ENCODE data around the gene HEATR3. TPM values are rescaled to one million over a fixed set of nuclear protein-coding genes. Genes with fewer than 3 reads are reported as not detected.

The HEATR3 gene
- total and polyA plus RNA-seq, 2 donors (not counting 1 experiment from before 2014, with no cell fraction given) = 15.0 to 23.9 TPM

GRCh38 chr16:50081428-50082018, 15.8 kb downstream of the HEATR3 start:
- H3K27me3 ChIP-seq (ENCODE audit: control insufficient read depth, insufficient read depth, low read length) = no peaks in the 10 kb centered on the region
- no peak overlapping the region for H3K9ac ChIP-seq (ENCODE audit: insufficient read depth, low read length)
- peaks cover 8% of the 10 kb centered on the region for H3K36me3 ChIP-seq (ENCODE audit: control insufficient read depth, insufficient read depth, low read length)
- H3K27ac ChIP-seq (ENCODE audit: insufficient read depth, low read length) = no peak overlapping the region
- H4K20me1 ChIP-seq (ENCODE audit: control insufficient read depth, extremely low read depth, insufficient read depth, low read length) = no peaks in the 10 kb centered on the region
- no peaks in the 10 kb centered on the region for H3K79me2 ChIP-seq (ENCODE audit: control insufficient read depth, insufficient read depth, low read length)
- H2AFZ ChIP-seq (ENCODE audit: low read length) = no peak overlapping the region
- H3K4me3 ChIP-seq (replicated peaks in 1 of 4; ENCODE audit: control extremely low read depth in 1 of 4, insufficient read depth in 1 of 4, low read depth in 3 of 4, low read length in 4 of 4) = no peak overlapping the region
- H3K9me3 ChIP-seq (ENCODE audit: control insufficient read depth, insufficient read depth, low read depth, low read length) = no peaks in the 10 kb centered on the region
- no peak overlapping the region for H3K4me2 ChIP-seq (ENCODE audit: extremely low read depth, insufficient read depth, low read length)
- DNase-seq (ENCODE audit: low read depth in 2 of 2) = no peak
- no peaks in the 10 kb centered on the region for H3K4me1 ChIP-seq (ENCODE audit: control insufficient read depth, extremely low read depth, insufficient read depth, low read length)
- TF ChIP-seq CTCF (conservative IDR thresholded peaks at IDR 0.05 in 1 of 2, IDR thresholded peaks at IDR 0.05 in 1 of 2; ENCODE audit: low read depth in 1 of 2, low read length in 2 of 2) (no peak), EZH2 (IDR thresholded peaks at IDR 0.05; ENCODE audit: low read length, missing control alignments) (no peak)

GRCh38 chr16:50083996-50084395, 18.2 kb downstream of the HEATR3 start:
- H3K4me3 ChIP-seq (replicated peaks in 1 of 4; ENCODE audit: control extremely low read depth in 1 of 4, insufficient read depth in 1 of 4, low read depth in 3 of 4, low read length in 4 of 4) = no peak overlapping the region
- no peak overlapping the region for H3K9ac ChIP-seq (ENCODE audit: insufficient read depth, low read length)
- no peak overlapping the region for H2AFZ ChIP-seq (ENCODE audit: low read length)
- DNase-seq (ENCODE audit: low read depth in 2 of 2) = no peak
- no peaks in the 10 kb centered on the region for H3K27me3 ChIP-seq (ENCODE audit: control insufficient read depth, insufficient read depth, low read length)
- no peaks in the 10 kb centered on the region for H3K4me1 ChIP-seq (ENCODE audit: control insufficient read depth, extremely low read depth, insufficient read depth, low read length)
- TF ChIP-seq EZH2 (IDR thresholded peaks at IDR 0.05; ENCODE audit: low read length, missing control alignments) (no peak), CTCF (conservative IDR thresholded peaks at IDR 0.05 in 1 of 2, IDR thresholded peaks at IDR 0.05 in 1 of 2; ENCODE audit: low read depth in 1 of 2, low read length in 2 of 2) (no peak)
- H4K20me1 ChIP-seq (ENCODE audit: control insufficient read depth, extremely low read depth, insufficient read depth, low read length) = no peaks in the 10 kb centered on the region
- H3K4me2 ChIP-seq (ENCODE audit: extremely low read depth, insufficient read depth, low read length) = no peak overlapping the region
- H3K36me3 ChIP-seq (ENCODE audit: control insufficient read depth, insufficient read depth, low read length) = peaks cover 10% of the 10 kb centered on the region
- no peaks in the 10 kb centered on the region for H3K9me3 ChIP-seq (ENCODE audit: control insufficient read depth, insufficient read depth, low read depth, low read length)
- H3K79me2 ChIP-seq (ENCODE audit: control insufficient read depth, insufficient read depth, low read length) = no peaks in the 10 kb centered on the region
- no peak overlapping the region for H3K27ac ChIP-seq (ENCODE audit: insufficient read depth, low read length)

- Histone ChIP-seq H2AFZ (ENCODE audit: low read length) (no peak overlapping the region), H3K79me2 (ENCODE audit: control insufficient read depth, insufficient read depth, low read length) (no peaks in the 10 kb centered on the region), H3K4me2 (ENCODE audit: extremely low read depth, insufficient read depth, low read length) (no peak overlapping the region), H3K27ac (ENCODE audit: insufficient read depth, low read length) (no peak overlapping the region), H3K9me3 (ENCODE audit: control insufficient read depth, insufficient read depth, low read depth, low read length) (no peaks in the 10 kb centered on the region), H4K20me1 (ENCODE audit: control insufficient read depth, extremely low read depth, insufficient read depth, low read length) (no peaks in the 10 kb centered on the region), H3K4me3 (replicated peaks in 1 of 4; ENCODE audit: control extremely low read depth in 1 of 4, insufficient read depth in 1 of 4, low read depth in 3 of 4, low read length in 4 of 4) (no peak overlapping the region), H3K27me3 (ENCODE audit: control insufficient read depth, insufficient read depth, low read length) (no peaks in the 10 kb centered on the region), H3K4me1 (ENCODE audit: control insufficient read depth, extremely low read depth, insufficient read depth, low read length) (no peaks in the 10 kb centered on the region), H3K36me3 (ENCODE audit: control insufficient read depth, insufficient read depth, low read length) (peaks cover 10% of the 10 kb centered on the region), H3K9ac (ENCODE audit: insufficient read depth, low read length) (no peak overlapping the region)
- TF ChIP-seq EZH2 (IDR thresholded peaks at IDR 0.05; ENCODE audit: low read length, missing control alignments) (no peak), CTCF (conservative IDR thresholded peaks at IDR 0.05 in 1 of 2, IDR thresholded peaks at IDR 0.05 in 1 of 2; ENCODE audit: low read depth in 1 of 2, low read length in 2 of 2) (no peak)
- no peak for DNase-seq (ENCODE audit: low read depth in 2 of 2)
Observed at GRCh38 chr16:50086176-50086575, 20.4 kb downstream of the HEATR3 start.
